Measurements from ENCODE around the gene GNA14.
"Not testable (repeated sequence)": the region's sequence is repeated elsewhere in the genome, so short reads cannot be mapped to it uniquely, and the experiment has no call there.

The GNA14 gene

DNA sequence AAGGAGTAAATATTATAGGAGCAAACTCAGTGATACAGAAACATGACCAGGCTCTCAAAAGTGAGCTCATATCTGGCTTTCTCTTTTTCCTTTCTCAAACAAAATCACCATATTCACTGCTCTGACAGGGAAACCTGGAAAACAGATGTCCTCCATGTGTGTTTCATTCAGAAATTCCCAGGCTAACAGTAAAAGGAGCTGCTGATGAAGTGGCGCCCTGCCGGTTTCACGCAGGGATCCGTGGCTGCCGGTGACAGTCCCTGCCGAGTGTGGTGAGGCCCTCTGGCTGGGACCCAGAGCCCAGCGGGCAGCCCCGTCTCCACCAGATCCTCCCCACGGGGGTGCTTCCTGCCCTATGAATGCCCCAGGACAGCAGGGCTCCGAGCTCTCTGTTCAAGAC lies 208.1 kb downstream of the GNA14 start:
- DNase-seq: peak in 2 of 3 experiments; percentile 78 to 92

DNA sequence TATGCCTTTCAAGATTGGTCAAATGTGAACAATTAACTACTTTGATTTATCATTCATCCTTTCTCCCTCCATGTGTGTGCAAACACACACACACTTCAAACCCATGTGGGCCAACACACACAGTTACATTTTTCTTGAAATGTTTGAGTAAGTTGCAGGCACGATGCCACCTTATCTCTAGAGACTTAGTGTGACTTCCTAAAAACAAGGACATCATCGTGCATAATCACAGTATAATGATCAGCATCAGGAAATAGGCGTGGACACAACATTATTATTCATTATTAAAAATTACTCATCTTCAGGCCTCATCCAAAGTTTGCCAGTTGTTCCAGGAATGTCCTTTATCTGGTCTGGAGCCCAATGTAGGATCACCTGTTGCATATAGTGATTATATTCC lies 209.5 kb downstream of the GNA14 start:
- DNase-seq: no peak

DNA sequence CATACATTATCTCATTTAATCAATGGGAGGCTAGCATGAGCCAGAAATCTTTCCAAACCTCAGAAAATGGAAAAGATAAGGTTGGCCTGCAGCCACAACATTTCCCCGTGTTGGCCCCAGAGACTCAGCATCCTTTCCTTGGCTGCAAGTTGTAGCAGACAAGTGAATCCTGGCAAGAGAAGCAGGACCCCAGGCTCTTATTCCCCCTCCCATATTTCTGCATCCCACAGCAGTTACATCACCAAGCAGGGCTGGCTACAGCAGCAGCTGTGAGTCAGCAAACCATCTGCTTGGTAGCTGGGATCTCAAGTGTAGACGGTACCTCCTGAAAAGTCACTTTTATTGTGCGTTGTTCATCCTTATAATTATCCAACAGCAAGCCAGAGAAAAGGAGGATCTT lies 212.4 kb downstream of the GNA14 start:
- DNase-seq: no peak

DNA sequence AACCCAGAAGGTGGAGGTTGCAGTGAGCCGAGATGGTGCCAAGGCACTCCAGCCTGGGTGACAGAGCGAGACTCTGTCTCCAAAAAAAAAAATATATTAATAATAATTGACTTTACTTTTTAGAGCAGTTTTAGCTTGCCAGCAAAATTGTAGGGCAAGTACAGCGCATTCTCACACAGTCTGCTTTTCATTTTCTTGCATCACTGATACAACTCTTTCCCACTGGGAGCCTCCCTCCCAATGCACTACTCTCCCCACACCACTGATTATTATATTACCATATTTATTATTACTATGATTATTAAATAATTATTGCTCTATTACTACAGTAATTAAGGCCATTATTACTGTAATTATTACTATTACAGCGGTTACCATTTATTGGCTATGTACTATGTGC lies 212.8 kb downstream of the GNA14 start:
- no peak for DNase-seq

DNA sequence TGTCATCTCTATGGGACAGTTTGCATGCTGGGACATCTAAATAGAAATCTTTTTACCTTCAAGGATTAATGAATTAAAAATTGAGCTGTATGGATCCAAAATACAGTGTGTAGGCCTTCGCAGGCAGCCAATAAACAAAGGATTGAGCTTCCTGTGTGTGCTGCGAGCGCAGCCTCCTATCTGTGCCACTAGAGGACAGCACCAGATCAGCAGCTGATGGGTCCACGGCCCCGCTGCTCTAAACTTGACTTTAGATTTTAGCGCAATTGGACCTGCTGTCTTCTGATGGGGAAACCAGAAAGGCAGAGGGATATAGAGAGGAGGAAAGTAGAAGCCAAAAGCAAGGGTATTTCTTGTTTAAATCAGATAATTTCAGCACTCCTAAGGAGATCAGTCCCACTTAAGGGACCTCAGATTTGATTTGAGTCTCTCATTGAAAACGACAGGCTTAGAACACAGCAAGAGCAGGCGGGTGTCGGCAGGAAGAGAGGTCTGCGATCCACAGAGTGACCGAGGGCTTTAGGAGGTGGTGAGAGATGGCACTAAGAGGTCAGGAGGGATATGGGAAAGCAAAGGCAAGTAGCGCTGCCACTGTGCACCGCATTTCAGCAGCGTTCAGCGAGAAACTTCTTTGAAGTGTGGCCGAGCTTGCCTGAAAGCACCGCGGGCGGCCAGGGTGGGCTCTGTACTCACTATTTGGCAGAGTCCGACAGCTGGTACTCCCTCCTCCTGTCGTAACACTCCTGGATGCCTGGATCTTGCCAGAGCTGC lies 214.3 kb downstream of the GNA14 start:
- DNase-seq: peak; percentile 60 to 81 (median 62)

DNA sequence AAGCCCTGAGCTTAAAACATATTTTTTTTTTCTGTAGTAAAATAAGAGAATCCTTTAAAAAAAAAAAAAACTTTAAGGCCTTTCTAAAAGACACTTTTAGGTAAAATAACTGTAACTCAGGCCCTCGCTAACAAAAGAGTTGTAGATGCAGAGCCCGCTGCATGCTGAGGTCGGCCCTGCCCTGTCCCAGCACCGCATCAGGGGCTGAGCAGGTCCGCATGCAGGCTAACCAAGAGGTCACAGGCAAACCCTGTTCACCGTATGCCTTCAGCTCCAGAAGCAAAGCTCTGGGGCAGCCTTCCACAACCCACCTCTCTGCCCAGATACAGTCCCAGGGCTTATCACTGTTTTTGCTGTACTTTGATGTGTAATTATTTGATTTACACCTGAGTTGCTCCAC lies 216.1 kb downstream of the GNA14 start:
- no peak for DNase-seq

DNA sequence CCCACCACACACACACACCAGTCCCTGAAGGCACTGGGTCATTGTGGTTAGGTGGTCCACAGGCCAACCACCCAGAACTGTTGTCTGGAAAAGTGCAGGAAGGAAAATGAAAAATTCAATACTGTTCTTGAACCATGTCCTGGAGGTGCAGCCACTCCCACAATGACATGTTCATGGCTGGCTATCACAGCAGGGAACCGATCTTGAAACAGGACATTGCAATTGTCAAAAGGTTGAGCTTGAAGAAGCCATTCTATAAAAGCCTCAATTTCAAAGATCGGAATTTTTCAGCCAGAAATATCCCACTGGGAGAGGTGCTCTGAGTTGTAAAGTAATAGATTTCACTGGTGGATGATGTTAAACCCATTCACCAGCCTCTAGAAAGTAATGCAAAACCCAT lies 218.2 kb downstream of the GNA14 start:
- no peak for DNase-seq

DNA sequence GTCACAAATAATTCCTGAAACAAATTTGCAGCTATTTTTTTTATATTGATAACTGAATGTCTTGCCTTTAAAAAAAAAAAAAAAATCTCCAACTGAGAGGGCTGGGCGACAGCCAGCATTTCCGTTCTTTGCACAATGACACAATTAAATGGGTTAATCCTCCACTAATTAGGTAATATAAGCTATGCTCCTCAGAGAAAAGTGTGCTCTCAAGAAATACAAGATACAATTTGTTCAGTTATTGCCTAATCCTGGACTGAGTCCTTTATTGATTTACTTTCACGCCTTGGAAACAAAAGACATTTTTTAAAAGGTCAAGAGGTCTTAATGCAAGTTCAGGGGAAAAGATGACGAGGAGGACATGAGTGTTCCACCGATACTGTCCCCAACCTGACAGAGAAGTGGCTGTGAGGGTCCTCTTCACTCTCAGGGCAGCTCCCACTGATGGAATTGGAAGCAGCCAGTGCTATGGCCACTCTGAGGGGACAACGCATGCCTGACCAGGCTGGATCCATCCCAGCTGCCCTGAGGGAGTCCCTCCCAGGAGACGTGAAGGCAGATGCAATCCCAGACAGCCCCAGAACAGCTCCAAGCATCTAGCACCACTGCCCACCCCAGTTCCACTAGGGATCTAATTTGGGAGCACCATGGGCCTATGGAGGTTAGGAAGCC lies 220.7 kb downstream of the GNA14 start:
- peak in 2 of 3 experiments; percentile 16 to 62 for DNase-seq

DNA sequence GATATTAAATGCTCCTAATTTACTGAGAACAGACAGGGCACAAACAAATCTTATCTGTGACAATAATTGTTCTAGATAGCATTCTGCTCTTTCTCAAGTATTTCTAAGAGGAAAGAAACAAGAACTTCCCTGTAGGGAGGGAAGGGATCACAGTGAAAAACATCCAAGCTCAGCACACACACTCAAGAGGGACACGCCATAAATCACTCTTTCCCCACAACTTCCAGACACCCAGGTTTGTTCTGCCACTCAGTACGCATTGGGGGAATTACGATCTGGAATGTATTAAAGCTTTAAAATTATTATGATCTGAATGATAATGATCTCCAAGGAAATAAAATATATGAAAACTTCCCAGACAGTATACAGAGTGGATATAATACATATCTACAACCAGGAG lies 221.4 kb downstream of the GNA14 start:
- peak in 1 of 3 experiments; percentile 62 for DNase-seq

DNA sequence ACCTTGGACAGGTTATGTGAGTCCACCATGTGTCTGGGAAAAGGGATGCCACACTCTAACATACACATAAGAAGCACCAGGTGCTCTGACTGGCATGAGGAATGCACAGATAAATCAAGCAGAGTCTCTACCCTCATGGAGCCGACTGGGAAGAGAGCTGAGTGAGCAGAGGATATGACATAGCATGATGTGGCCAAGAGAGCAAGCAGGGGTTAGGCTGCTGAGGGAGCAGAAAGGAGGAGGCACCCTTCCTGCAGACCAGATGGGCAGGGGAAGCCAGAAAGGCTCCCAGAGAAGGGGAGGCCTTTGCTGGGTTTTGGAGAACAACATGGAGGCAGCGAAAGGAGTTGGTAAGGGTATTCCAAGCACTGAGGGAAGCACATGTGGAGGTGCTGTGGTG lies 223.1 kb downstream of the GNA14 start:
- no peak for DNase-seq

DNA sequence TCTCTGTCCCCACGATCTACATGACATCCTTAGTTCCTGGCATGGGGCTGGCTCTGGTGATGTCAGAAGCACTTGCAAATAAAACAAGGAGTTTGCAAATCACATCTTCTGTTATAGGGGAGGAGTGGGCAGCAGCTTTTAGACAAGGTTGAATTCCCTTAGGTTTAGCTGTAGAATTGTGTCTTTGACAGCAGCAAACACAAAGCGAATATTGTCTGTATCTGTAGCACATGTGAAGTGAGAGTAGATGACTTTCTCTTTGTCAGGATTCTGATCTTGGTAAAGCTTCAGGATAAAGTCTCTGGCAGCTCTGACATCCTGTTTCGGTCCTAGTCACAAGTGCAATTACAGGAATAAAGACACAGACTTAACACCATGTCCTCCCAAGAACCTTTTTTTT lies 224.3 kb downstream of the GNA14 start:
- no peak for DNase-seq

DNA sequence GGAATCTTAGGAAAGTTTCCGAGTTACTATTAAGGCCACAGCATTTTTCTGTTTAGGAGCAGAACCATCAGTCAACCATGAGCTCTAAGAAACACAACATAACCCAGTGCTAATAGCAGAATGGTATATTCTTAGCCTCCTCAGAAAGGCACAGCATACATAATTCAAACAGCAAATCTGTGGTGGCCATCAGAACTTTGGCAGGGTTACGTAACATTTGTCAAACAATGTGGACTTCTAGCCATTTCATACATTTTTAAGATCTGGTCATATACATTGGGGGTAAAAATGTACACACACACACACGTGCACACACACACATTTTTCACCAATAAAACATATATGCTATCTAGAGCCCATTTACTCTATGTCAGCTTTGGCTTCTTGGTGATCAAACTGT lies 225.2 kb downstream of the GNA14 start:
- no peak for DNase-seq

DNA sequence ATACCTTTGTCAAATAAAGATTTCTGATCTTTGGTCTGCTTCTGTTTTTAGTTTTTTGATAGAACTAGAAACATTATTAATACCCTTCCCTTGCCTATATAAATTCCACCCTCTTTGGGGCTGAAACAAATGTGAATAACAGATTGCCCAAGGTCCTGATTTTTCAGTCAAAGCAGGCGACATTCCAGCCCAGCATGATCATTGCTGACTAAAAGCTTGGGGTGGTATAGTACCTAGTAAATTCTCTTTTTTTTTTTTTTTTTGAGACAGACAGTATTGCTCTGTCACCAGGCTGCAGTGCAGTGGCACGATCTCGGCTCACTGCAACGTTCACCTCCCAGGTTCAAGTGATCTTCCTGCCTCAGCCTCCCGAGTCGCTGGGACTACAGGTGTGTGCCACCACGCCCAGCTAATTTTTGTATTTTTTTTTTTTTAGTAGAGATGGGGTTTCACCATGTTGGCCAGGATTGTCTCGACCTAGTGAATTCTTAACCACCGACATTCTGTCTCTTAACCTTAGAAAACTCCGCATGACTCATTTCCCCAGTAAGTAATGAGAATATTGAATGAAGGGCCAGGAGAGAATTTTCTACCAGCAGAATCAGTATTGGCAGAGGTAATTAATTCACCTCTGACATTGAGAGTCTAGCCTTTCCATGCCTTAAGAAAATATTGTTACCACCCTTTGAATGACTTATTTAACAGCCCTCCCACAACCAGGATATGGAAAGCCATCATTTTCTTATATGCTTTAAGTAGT lies 226.4 kb downstream of the GNA14 start:
- no peak for DNase-seq

DNA sequence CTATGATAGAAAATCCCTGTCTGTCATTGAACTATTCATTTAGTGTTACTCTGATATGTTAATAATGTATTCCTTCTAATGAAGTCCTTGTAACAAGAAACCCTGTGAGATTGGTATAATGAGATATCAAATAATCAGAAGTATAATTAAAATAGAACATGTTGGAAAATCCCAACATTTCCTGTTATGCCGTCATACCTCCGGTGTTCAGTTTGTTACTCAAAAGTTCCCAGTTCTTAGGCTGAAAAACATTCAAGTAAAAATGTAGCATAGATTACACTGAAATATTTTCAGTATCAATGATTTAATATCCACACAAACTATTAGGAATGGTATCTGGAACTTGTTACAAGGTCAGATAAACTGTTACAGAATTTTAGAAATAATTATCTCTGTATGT lies 227.5 kb downstream of the GNA14 start:
- no peak for DNase-seq

DNA sequence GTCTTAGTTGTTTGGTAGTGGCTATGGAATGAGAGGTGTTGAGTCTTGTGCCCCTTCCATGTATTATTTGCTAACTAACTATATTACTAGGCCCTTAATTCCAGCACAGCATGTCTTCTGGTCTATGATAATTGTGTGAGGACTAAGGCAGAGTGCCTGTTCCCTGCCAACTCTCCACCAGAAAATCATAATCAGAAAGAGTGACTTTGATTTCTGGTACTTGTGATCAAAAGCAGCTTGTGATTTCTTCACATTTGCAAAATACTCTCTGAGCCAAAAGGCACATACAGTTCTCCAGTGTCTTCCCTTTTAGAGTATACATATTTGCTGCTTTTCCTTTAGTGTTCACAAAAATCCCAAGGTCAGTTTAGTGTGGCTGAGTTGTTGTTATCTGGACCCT lies 229.9 kb downstream of the GNA14 start:
- DNase-seq: no peak

DNA sequence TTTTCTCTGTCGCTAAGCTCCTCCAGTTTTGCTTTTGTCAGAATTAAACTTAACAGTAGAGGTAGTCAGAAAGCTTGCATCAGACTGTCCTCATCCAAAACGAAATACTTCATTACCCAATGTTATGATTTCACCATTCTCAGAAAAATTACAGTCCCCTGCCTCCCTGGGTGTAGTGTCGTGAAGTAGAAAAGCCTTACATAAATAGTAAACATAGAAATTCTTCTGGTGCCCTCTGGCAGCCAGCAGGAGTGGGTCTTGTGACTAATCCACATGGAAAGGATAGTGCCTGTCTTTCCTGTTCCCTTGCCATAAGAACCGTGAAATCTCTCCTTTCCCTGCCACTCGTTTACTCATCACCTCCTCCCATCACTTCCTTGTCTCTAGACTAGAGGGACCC lies 230.6 kb downstream of the GNA14 start:
- DNase-seq: no peak

DNA sequence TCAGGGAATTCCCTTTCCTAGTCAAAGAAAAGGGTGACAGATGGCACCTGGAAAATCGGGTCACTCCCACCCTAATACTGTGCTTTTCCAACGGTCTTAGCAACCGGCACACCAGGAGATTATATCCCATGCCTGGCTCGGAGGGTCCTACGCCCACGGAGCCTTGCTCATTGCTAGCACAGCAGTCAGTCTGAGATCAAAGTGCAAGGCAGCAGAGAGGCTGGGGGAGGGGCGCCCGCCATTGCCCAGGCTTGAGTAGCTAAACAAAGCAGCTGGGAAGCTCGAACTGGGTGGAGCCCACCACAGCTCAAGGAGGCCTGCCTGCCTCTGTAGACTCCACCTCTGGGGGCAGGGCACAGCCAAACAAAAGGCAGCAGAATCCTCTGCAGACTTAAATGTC lies 239.6 kb downstream of the GNA14 start:
- DNase-seq: not testable (repeated sequence)

DNA sequence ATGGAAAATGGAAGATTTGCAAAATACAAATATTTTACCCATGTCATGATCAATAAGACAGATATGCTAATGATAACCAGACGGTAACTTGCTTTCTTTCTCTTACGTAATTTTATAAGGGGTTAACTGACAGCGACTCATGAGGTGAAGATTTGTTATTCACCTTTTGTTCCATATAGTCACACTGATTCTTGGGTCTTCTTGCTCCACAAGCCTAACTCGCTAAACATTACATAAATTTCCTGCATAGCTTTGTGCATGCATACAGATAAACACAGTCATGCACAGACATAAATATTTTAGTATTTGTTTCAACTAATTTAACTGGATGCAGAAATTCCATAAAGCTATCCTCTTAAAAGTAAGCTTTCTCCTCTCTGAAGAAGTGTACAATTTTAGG lies 244.9 kb downstream of the GNA14 start:
- DNase-seq: no peak

DNA sequence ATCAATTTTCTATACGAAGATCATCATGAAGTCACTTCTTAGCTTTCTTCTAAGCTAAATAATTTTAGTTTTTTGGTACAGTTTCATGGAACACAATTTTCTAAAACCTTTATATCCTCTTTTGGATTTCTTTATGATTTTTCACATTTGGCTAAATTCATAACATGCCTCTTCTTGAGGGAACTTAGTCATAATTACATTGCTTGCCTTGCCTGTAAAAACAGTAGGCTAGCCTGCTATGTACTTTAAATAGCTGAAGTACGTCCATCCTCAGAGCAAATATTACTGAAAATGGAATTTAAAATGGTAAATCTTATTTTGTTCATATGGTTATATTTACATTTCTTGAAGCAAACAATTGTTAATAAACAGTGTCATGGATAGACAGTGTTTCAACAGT lies 245.8 kb downstream of the GNA14 start:
- DNase-seq: no peak

DNA sequence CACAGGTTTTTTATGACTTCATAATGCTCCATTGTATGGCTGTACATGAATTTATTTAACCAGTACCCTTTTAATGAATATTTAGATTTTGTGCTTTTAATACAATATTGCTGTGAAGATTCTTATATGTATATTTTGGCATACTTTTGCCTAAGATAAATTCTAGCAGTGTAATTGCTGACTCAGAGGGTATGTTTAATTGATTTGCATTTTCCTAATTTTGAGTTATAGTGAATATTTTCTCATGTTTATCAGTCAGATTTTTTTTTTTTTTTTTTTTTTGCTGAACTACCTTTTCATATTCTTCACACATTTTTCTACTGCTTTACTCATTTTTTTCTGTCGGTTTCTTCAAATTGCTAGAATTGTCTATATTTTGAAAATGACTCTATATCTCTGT lies 248.2 kb downstream of the GNA14 start:
- DNase-seq: no peak

DNA sequence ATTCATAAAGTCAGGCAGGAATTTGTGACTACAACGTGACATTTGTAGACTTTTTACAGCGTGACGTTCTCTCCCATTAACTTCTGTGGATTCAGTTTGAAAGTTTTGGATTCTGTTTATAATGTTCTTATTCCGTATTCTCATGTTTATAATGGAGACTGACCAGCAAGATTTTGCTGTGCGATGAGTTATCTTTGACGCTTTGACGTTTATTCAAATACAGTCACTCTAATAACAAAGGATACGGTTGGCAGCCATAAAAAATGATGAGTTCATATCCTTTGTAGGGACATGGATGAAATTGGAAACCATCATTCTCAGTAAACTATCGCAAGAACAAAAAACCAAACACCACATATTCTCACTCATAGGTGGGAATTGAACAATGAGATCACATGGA lies 249.5 kb downstream of the GNA14 start:
- not testable (repeated sequence) for DNase-seq

DNA sequence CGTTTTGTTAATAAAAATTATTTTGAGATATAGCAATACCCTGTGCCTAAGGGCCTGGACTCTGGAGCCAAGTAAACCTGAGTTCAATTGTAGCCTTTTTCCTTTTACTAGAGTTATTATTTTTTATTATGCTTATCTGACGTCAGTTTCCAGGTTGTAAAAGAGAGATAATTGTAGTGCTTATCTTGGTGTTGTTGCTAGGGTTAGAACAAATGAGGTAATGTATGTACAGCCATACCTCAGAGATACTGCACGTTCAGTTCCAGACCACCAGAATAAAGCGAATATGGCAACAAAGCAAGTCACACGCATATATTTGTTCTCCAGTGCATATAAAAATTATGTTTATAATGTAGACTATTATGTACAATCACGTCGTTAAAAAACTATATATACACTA lies 255.8 kb downstream of the GNA14 start:
- no peak for DNase-seq

DNA sequence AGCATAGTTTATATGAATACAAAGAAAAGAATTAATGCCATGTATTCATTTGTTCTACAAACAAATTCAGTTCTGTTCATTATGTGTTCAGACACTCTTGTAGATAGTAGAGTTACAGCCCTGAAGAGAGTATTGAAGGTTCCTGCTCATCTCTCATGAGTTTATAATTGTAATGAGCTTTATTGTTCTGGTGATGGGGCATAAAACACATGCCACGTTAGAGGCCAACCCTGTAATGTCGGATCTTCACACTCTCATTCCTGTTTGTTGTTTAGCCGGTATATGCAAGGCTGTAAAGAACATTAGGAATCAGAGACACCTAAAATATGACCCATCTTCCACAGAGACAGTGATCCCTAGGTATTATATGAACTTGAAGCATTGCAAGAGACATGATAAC lies 256.3 kb downstream of the GNA14 start:
- no peak for DNase-seq

DNA sequence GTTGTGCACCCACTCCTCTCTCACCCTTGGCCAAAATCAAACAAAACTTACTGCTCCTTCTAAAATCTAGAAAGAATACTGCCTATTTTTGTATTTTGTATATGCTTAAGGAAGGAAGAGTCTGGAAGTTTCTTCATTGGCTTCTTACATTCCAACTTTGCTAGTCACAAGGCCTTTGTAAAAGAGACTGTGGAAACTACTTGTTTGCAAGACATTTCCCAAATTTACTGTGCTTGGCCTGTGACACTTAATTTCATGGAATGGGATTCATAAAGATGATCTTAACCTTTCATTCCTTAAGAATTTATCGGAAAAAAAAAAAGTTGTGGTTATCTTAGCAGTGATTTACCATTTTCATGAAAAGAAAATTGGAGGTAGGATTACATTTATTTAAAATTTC lies 261.9 kb downstream of the GNA14 start:
- DNase-seq: no peak

Data from NCI-H1417 (cell line).